Choroid plexus epithelial cell (primary cell): ENCODE results near the gene SH2B3.
"Not testable (repeated sequence)": the region's sequence is repeated elsewhere in the genome, so short reads cannot be mapped to it uniquely, and the experiment has no call there.

Source experiments
- DNase-seq: peaks from one replicate; pipeline ENCODE4 v3.0.0-alpha.2; 2010; ENCODE audit warnings: low read depth
- H3K4me3 ChIP-seq: 2 replicates; pipeline ENCODE4 v1.5.1; 2011; ENCODE audit warnings: low read depth, mild to moderate bottlenecking, control low read depth, low read length, moderate library complexity
- TF ChIP-seq, protein P1 (sequence below): conservative IDR thresholded peaks from 2 replicates; pipeline ENCODE4 v1.5.1; 2011; ENCODE audit warnings: low read depth, mild to moderate bottlenecking, control low read depth, inconsistent platforms, low read length, moderate library complexity

The SH2B3 gene

DNA sequence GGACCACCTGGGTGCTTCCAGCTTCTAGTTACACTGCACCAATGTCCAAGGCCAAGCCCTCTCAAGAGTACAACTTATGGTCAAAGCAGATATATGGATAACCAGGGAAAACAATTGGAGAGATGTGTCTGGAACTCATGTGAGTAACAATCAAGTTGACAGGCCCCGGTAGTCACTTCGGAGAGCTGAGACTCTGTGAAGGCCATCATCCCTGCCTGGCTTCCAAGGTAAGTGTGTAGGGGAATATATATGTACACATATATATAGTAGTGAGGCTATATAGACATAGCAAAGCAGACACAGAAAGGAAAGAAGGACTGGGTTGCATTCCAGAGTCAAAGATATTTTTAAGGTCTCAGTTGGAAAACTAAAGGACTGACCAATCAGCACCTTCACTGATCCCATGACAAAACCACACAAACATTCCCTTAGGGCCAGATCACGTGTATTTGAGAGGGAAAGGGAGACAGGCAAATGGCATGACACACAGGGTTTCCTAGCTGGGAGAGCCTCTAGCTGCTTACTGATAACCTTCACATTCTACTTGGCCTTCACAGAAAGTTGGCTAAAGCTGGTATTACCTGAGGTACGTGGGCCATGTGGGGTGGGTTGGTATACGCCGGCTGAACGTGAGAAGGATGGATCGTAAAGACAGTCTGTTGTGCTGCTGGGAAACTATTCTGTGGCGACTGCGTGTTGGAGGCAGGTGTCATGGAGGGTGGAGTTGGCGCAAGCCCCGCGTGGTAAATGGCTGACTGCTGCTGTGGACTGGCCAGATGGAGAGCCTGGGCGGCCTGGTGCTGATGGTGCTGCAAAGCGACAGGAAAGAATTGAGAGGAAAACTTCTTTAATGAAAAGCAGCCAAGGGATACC lies 50.0 kb downstream of the SH2B3 start:
- TF ChIP-seq, protein P1, sequence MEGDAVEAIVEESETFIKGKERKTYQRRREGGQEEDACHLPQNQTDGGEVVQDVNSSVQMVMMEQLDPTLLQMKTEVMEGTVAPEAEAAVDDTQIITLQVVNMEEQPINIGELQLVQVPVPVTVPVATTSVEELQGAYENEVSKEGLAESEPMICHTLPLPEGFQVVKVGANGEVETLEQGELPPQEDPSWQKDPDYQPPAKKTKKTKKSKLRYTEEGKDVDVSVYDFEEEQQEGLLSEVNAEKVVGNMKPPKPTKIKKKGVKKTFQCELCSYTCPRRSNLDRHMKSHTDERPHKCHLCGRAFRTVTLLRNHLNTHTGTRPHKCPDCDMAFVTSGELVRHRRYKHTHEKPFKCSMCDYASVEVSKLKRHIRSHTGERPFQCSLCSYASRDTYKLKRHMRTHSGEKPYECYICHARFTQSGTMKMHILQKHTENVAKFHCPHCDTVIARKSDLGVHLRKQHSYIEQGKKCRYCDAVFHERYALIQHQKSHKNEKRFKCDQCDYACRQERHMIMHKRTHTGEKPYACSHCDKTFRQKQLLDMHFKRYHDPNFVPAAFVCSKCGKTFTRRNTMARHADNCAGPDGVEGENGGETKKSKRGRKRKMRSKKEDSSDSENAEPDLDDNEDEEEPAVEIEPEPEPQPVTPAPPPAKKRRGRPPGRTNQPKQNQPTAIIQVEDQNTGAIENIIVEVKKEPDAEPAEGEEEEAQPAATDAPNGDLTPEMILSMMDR, result no peak
- H3K4me3 ChIP-seq, result no peak overlapping the region
- DNase-seq, result peak; percentile 91

DNA sequence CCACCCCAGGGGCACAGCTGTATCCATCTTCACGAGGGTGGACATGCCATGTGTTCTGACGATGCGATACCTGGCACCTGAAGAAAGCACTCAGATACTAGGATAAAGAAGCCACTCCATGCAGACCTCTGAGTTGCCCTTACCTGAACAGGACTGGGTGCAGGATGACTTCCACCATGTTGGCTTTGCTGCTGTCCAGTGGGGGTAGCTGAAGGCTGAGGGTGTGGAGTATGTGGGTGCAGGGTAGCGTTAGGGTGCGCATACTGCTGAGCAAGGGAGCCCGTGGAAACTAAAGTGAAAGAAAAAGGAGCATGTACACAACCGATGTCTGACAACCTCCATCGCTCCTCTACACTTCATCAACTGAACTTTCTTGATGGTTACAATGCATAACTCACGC lies 51.3 kb downstream of the SH2B3 start:
- no peak overlapping the region for H3K4me3 ChIP-seq
- no peak for DNase-seq
- TF ChIP-seq, protein P1, result no peak

- TF ChIP-seq, protein P1, result no peak
- no peak overlapping the region for H3K4me3 ChIP-seq
- DNase-seq, result no peak
These were observed 51.9 kb downstream of the SH2B3 start for GRCh38 chr12:111457577-111457976.

DNA sequence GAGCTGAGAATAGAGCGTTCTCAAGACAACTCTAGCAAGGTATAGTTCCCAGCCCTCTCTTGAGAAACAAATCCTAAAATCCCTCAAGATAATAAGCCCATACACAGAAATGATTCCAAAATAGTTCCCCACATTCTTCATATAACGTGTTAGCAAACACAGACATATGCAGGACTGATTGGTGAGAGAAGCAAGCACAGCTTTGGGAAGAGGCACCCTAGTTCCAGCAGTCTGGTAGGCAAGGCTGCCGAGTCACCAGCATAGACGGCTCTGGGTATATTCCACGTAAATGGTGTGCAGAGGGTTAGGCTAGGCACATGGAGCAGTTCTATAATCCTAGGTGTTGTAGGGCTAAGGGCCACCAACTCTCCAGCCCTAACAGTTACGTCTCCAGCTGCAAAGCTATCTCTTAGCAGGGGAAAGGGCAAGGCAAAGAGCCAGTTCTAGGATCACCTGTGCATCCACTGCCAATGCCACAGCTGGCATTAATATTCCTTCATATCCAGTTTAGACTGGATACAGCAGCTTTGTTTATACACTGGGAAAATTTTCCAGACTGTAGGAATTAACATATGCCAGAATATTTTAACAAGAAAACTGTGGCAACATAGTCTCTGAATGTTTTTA lies 52.9 kb downstream of the SH2B3 start:
- no peak for DNase-seq
- no peak overlapping the region for H3K4me3 ChIP-seq
- TF ChIP-seq, protein P1, result no peak

DNA sequence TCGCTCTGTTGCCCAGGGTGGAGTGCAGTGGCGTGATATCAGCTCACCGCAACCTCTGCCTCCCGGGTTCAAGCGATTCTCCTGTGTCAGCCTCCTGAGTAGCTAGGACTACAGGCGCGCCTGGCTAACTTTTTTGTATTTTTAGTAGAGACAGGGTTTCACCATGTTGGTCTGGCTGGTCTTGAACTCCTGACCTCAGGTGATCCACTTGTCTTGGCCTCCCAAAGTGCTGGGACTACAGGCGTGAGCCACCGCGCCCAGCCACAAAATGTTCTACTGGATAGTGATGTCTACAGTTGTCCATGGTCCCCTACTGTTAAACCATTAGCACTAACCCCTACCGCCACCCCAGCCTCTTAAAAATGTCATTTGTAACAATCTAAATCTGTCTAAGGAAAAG lies 54.4 kb downstream of the SH2B3 start:
- H3K4me3 ChIP-seq, DNase-seq: not testable (repeated sequence)

- peak; percentile 55 for DNase-seq
- no peak overlapping the region for H3K4me3 ChIP-seq
- TF ChIP-seq, protein P1, result no peak
These were observed 56.6 kb downstream of the SH2B3 start for GRCh38 chr12:111462210-111462769.

DNA sequence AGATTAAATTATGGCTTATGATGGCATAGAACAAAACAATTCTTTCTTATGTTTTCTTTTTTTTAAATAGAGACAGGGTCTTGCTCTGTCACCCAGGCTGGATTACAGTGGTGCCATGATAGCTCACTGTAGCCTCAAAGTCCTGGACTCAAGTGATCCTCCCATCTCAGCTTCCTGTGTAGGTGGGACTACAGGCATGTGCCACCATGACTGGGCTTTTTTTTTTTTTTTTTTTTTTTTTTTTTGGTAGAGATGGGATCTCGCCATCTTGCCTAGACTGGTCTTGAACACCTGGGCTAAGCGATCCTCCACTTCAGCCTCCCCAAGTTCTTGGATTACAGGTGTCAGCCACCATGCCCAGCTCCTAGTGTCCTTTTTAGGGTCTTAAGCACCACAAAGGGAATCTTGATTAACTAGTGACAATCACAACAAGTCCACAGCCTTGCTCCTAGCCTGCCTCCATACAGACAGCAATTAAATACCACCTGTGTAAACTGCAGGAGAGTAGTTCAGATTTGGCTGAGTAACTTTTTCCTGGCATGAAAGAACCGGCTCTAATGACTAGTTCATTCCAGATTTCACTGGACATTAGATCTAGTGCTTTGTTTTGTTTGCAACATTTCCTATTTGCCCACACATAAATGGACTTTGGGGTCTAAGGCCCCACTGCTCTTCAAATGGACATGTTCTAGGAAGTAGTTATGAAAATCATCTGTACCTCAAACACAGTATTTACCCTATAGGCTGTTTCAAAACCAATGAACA lies 61.6 kb downstream of the SH2B3 start:
- DNase-seq, result peak; percentile 57
- TF ChIP-seq, protein P1, result no peak
- H3K4me3 ChIP-seq, result no peak overlapping the region
